Measurements from ENCODE around the gene WDR72.
"Not testable (repeated sequence)": the region's sequence is repeated elsewhere in the genome, so short reads cannot be mapped to it uniquely, and the experiment has no call there.

The WDR72 gene

GRCh38 chr15:53588773-53589172 lies 170.7 kb downstream of the WDR72 start:
- no peak for DNase-seq

GRCh38 chr15:53586799-53587198 lies 172.7 kb downstream of the WDR72 start:
- DNase-seq: peak; percentile 3 to 14

- DNase-seq: no peak
Observed at GRCh38 chr15:53581513-53581912, 177.9 kb downstream of the WDR72 start.

- DNase-seq: no peak
Observed at GRCh38 chr15:53580366-53580765, 179.1 kb downstream of the WDR72 start.

GRCh38 chr15:53576841-53577240 lies 182.6 kb downstream of the WDR72 start:
- no peak for DNase-seq

- no peak for DNase-seq
Observed at GRCh38 chr15:53573091-53573490, 186.4 kb downstream of the WDR72 start.

GRCh38 chr15:53569751-53570480 lies 189.5 kb downstream of the WDR72 start:
- DNase-seq: no peak

- DNase-seq: no peak
Observed at GRCh38 chr15:53566912-53567311, 192.6 kb downstream of the WDR72 start.

- no peak for DNase-seq
Observed at GRCh38 chr15:53565721-53566120, 193.7 kb downstream of the WDR72 start.

GRCh38 chr15:53564647-53565046 lies 194.8 kb downstream of the WDR72 start:
- no peak for DNase-seq

GRCh38 chr15:53563627-53564026 lies 195.8 kb downstream of the WDR72 start:
- no peak for DNase-seq

- no peak for DNase-seq
Observed at GRCh38 chr15:53559364-53560277, 199.8 kb downstream of the WDR72 start.

GRCh38 chr15:53558384-53558783 lies 201.1 kb downstream of the WDR72 start:
- DNase-seq: no peak

- no peak for DNase-seq
Observed at GRCh38 chr15:53555226-53555625, 204.2 kb downstream of the WDR72 start.

- no peak for DNase-seq
Observed at GRCh38 chr15:53549697-53550305, 209.7 kb downstream of the WDR72 start.

- DNase-seq: no peak
Observed at GRCh38 chr15:53548236-53548635, 211.2 kb downstream of the WDR72 start.

- not testable (repeated sequence) for DNase-seq
Observed at GRCh38 chr15:53540626-53541300, 218.7 kb downstream of the WDR72 start.

- DNase-seq: no peak
Observed at GRCh38 chr15:53539878-53540277, 219.6 kb downstream of the WDR72 start.

GRCh38 chr15:53536479-53537120 lies 222.9 kb downstream of the WDR72 start:
- DNase-seq: no peak

GRCh38 chr15:53535886-53536285 lies 223.6 kb downstream of the WDR72 start:
- DNase-seq: no peak

- no peak for DNase-seq
Observed at GRCh38 chr15:53534105-53534839, 225.2 kb downstream of the WDR72 start.

GRCh38 chr15:53530761-53531160 lies 228.7 kb downstream of the WDR72 start:
- DNase-seq: no peak
